Ramos (cell line): ENCODE data around the gene NRTN.
"Not testable (repeated sequence)": the region's sequence is repeated elsewhere in the genome, so short reads cannot be mapped to it uniquely, and the experiment has no call there.

Source experiments
- in situ Hi-C: fragments of 300-500 bp; cut with MboI; formaldehyde crosslinking; loops from one replicate; pipeline ENCODE4 v1.14.3; 2022; ENCODE audit warnings: low sequenced_read_pairs; ENCODE audit not compliant: unreplicated experiment

NRTN gene, protein sequence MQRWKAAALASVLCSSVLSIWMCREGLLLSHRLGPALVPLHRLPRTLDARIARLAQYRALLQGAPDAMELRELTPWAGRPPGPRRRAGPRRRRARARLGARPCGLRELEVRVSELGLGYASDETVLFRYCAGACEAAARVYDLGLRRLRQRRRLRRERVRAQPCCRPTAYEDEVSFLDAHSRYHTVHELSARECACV

DNA sequence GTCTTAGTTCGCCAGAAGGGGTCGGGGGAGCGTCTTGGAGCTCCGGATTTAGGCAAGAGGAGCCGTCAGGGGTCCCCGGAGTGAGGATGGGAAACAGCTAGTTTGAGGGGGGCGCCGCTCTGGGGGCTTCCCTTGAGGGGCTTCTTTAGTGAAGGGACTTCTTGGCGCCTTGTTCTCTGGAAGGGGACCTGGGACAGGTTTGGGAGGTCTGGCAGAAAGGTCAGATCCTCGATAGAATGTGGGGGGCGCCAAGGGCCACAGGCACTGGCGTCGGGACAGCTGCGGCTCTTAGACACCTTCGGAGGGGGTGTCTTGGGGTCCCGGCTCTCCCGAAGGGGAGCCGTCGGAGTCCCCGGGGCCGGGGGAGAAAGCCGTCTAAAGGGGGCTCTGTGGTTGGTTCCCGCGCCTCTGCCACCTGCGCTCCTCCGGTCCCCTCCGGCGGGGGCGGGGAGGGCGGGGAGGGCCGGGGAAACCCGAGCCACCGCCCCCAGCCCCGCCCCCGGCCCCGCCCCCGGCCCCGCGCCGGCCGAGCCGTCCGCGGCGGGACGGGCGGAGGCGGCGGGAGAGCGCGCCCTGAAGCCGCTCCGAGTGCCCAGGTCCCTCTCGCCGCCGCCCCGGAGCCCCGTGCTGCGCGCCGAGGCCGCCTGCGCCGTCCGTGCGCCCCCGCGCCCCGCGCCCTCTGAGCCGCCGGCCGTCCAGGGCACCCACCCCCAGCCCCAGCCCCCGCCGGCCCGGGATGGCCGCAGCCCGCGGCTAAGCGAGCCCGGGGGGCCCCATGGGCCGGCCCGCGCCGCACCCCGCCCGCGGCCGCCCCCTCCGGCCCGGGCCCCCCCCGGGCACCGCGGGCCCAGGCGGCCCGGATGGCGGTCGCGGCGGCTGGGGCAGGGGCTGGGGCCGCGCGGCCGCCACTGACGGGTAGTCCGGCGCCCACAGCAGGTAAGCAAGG lies at the start of gene NRTN:
TSS of gene NRTN (plus strand) at position 552 of the 946 bp plus-strand sequence. CDS start 19,099 bp downstream, outside the sequence.
- in situ Hi-C loops: loop anchor here (5.0 kb wide), 2 partner anchors 88 to 218 kb away; no protein-coding TSS in a partner anchor

- in situ Hi-C loops: no loop called here
Observed at GRCh38 chr19:5762608-5763217, 42.2 kb upstream of the NRTN start.

GRCh38 chr19:5765220-5765619 lies 39.6 kb upstream of the NRTN start:
- in situ Hi-C loops: no loop called here

GRCh38 chr19:5767949-5768348 lies 36.9 kb upstream of the NRTN start:
- in situ Hi-C loops: no loop called here

GRCh38 chr19:5772416-5772815 lies 32.5 kb upstream of the NRTN start:
- in situ Hi-C loops: no loop called here

GRCh38 chr19:5773276-5773675 lies 31.6 kb upstream of the NRTN start:
- in situ Hi-C loops: no loop called here

GRCh38 chr19:5774921-5775320 lies 29.9 kb upstream of the NRTN start:
- in situ Hi-C loops: no loop called here

- in situ Hi-C loops: no loop called here
Observed at GRCh38 chr19:5775668-5776309, 29.1 kb upstream of the NRTN start.

DNA sequence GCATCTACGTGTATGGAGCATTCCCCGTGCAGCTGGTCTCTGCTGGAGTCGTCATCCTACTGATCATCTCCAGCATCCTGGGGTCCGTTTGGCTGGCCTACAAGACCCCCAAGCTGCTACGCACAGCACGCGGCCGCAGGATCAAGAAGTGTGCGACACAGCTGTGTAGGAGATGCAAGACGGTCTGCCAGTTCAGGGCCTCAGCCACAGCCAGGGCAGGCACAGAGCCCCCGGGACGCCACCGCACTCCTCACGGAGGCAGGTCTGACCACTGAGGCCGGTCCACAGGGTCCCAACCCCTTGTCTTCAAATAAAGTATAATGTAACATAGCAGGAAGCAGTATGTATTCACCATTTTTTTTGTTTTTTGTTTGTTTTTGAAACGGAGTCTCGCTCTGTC lies 26.5 kb upstream of the NRTN start:
- in situ Hi-C loops: no loop called here

- in situ Hi-C loops: not testable (repeated sequence)
Observed at GRCh38 chr19:5780916-5781315, 24.0 kb upstream of the NRTN start.

GRCh38 chr19:5782322-5782721 lies 22.5 kb upstream of the NRTN start:
- in situ Hi-C loops: no loop called here

DNA sequence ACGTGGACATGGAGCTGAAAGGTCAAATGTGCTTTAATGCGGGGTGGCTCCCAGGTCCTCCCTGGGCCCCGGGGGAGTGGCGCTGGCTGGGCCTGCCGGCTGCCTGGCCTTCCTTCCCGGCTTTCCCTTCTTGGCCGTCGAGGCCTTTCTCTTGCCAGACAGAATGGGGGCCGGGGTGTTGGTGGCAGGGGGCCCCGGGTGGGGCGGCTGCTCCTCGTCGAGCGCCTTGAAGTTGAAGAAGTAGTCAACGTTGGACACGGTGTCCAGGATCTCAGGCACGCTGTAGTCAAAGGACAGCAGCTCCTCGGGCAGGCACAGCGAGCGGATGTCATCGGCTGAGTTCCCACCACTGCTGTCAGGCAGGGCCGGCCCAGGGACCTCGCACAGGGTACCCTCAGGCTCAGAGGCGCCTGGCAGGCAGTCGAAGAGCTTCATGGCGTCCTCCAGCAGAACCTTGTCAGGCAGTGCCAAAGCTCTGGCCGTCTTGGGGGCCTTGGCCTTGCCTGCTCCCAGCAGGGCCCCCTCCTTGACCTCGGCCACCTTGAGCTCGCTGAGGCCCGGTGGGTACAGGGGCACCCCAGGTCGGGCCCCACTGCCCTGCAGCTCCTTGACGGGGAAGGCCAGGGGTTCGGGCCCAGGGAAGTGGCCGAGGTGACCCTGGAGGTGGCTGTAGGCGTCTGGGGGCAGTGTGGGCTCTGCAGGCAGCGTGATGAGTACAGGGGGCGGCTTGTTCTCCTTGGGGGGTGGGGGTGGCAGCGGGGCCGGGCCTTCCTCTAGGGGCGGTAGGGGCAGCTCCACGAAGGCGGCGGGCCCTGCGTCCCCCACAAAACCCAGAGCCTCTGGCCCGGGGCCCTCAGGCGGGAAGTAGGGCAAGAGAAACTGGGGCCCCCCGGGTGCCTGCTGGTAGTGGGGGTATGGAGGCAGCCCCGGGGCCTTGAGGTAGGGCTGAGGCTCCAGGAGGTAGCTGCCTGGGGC lies 21.6 kb upstream of the NRTN start:
- in situ Hi-C loops: no loop called here

DNA sequence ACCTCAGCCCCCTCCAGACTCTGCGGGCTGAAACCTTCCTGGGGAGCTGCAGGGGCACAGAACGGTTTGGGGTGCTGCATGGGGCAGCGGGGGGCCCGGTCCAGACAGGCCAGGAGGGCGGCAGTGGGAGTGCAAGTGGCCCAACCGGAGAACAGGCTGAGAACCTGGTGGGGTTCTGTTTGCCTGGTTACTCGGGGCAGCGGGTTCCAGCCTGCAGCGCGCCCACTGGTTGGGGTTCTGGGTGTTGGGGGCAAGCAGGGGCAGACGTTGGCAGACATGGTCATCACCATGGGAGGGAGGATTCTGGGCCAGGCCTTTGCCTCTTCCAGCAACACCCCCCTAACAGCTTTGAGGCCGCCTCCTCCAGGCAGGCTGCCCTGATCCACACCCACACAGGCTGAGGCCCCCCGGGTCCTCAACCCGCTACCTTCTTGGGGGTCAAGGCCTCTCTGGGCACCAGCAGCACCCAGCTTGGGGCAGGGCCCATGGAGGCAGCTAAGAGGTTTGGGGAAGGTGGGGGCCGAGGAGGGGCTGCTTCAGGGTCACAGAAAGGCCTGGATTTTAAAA lies 20.2 kb upstream of the NRTN start, which contains the start of gene PRR22:
TSS of gene PRR22 (minus strand) at position 166 of the 567 bp plus-strand sequence. CDS start at position 80, 86 bp downstream.
- in situ Hi-C loops: no loop called here

- in situ Hi-C loops: no loop called here
Observed at GRCh38 chr19:5785423-5785822, 19.4 kb upstream of the NRTN start.

- in situ Hi-C loops: no loop called here
Observed at GRCh38 chr19:5786593-5787408, 18.1 kb upstream of the NRTN start.

DNA sequence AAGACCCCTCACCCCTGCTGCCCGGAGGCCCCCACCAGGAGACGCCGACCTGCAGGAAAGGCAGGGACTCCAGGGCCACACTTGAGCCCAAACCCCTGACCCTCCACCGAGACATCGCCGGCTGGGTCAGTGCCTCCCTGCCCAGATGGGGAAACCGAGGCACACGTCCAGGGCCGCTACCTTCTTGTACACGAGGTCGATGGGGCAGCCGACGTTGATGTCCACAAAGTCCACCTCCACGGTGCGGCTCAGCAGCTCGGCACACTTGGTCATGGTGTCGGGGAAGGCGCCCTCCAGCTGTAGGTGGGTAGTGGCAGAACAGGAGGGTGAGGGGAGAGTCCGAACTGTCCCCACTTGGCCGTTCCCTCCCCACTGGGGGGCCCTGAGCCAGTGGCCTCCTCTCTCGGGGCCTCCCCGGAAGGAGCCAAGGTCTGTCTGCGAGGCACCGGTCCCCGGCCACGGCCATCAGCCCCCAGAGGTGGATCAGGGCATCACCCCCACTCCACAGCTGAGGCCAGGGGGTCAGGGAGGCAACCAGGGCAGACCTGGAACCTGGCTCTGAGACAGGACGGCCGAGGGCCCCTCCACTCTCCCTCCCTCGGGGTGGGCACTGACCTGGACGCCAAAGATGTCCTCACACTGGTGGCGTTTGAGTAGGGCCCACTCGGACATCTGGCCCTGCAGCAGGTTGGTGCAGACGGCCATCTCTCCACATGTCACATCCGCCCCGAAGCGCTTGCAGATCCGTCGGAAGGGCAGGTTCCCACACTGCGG lies 17.3 kb upstream of the NRTN start:
- in situ Hi-C loops: no loop called here

DNA sequence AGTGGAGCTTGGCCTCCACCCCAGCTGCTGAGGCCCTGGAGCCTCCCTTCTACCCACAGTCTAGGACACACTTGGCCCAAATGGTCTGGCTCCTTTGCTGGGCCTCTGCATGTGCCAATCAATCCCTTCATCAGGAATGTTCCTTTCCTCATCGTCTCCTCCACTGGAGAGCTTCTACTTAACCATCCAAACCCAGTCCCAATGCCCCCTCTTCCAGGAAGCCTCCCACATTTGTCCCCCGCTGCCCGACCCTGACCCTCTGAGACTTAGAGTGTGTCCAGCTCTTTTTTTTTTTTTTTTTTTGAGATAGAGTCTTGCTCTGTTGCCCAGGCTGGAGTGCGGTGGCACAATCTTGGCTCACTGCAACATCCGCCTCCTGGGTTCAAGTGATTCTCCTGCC lies 16.4 kb upstream of the NRTN start:
- in situ Hi-C loops: no loop called here
